Mucosa of stomach (tissue), 1 donor: Measurements from ENCODE around the gene SGTA.

Experiments
- H3K27me3 ChIP-seq: one replicate; pipeline ENCODE4 v1.7.0; 2013; ENCODE audit warnings: mild to moderate bottlenecking, low read length; ENCODE audit not compliant: control insufficient read depth, insufficient read depth
- H3K36me3 ChIP-seq: one replicate; pipeline ENCODE4 v1.7.0; 2013; ENCODE audit warnings: low read length; ENCODE audit not compliant: control insufficient read depth, insufficient read depth
- H3K4me1 ChIP-seq: one replicate; pipeline ENCODE4 v1.7.0; 2013; ENCODE audit warnings: mild to moderate bottlenecking, low read length; ENCODE audit not compliant: control insufficient read depth, insufficient read depth
- H3K4me3 ChIP-seq: one replicate; pipeline ENCODE4 v1.7.0; 2013; ENCODE audit warnings: low read length
- H3K9ac ChIP-seq: one replicate; pipeline ENCODE4 v1.7.0; 2013; ENCODE audit warnings: mild to moderate bottlenecking, low read length, moderate library complexity
- H3K9me3 ChIP-seq: one replicate; pipeline ENCODE4 v1.7.0; 2013; ENCODE audit warnings: mild to moderate bottlenecking, low read length, moderate library complexity; ENCODE audit not compliant: control insufficient read depth
- donor health status: Pancreatic carcinoma.

Gene SGTA

DNA sequence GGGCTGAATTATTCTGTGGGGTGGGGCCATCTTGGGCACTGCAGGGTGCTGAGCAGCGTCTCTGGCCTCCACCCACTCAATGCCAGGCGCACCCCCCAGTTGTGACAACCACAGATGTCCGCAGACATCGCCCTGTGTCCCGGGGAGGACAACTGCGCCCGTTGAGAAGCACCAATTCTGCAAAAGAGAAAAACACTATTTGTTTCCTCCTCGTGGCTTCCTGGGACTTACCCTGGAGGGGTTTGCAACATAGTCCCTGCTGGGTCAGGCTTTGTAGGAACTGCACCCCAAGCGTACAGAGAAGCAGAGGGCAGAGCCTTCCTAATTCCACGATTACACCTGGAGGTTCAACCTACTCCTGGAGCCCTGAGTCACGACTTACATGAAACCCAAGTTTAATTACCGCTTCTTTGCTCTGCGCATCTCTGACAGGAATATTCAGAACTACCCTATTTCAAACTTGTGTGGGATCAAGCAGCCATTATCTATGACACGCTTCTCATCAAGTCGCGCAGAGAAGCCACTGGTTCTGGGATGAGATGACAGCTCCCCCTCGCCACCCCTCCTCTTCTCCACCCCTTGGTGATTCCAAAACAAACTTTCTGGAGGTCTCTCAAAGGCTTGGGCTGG, 32.1 kb downstream of the SGTA start:
- no peak overlapping the region for H3K4me3 ChIP-seq
- H3K36me3 ChIP-seq = no peaks in the 10 kb centered on the region
- no peaks in the 10 kb centered on the region for H3K27me3 ChIP-seq
- H3K9me3 ChIP-seq = no peaks in the 10 kb centered on the region
- H3K4me1 ChIP-seq = peaks cover 3% of the 10 kb centered on the region
- H3K9ac ChIP-seq = no peak overlapping the region

GRCh38 chr19:2747349-2747748, 35.7 kb downstream of the SGTA start:
- H3K4me3 ChIP-seq = no peak overlapping the region

DNA sequence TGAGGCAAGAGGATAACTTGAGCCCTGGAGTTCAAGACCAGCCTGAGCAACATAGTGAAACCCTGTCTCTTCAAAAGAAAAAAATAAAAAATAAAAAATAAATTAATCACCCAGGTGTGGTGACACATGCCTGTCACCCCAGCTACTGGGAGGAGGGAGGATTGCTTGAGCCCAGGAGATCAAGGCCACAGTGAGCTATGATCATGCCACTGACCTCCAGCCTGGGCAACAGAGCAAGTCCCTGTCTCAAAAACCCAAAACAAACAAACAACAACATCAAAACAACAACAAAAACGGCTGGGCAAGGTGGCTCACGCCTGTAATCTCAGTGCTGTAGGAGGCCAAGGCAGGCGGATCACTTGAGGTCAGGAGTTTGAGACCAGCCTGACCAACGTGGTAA, 39.0 kb downstream of the SGTA start:
- Histone ChIP-seq H3K4me3 (no peak overlapping the region), H3K27me3 (no peaks in the 10 kb centered on the region)

More at GRCh38 chr19:2747349-2747748, 35.7 kb downstream of the SGTA start:
- Histone ChIP-seq H3K9ac (no peak overlapping the region), H3K36me3 (no peaks in the 10 kb centered on the region), H3K27me3 (no peaks in the 10 kb centered on the region), H3K4me1 (peaks cover 3% of the 10 kb centered on the region), H3K9me3 (no peaks in the 10 kb centered on the region)

GRCh38 chr19:2743099-2743498, 40.0 kb downstream of the SGTA start:
- H3K9ac ChIP-seq = no peak overlapping the region
- no peak overlapping the region for H3K4me3 ChIP-seq
- no peaks in the 10 kb centered on the region for H3K9me3 ChIP-seq
- no peaks in the 10 kb centered on the region for H3K36me3 ChIP-seq
- H3K4me1 ChIP-seq = peaks cover 6% of the 10 kb centered on the region
- no peaks in the 10 kb centered on the region for H3K27me3 ChIP-seq

More for the DNA sequence above, 39.0 kb downstream of the SGTA start:
- H3K4me1 ChIP-seq = peaks cover 6% of the 10 kb centered on the region
- no peaks in the 10 kb centered on the region for H3K36me3 ChIP-seq
- no peak overlapping the region for H3K9ac ChIP-seq
- no peaks in the 10 kb centered on the region for H3K9me3 ChIP-seq

DNA sequence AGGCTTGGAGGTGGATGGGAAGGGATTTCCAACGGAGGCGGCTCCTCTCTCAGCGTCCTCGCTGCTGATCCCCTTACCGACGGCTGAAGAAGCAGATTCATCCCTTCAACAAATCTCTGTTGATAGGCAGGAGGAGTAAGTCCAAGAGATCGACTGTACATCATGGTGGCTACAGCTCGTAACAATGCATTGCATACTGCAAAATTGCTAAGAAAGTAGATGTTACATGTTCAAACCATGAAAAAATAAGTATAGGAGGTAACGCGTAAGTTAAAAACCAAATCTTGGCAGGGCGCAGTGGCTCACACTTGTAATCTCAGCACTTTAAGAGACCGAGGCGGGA, 42.8 kb downstream of the SGTA start:
- H3K36me3 ChIP-seq = no peaks in the 10 kb centered on the region

GRCh38 chr19:2739602-2740313, 43.3 kb downstream of the SGTA start, which contains the start of gene SLC39A3:
Gene SLC39A3 (minus strand): TSS chr19:2740017. CDS start chr19:2737257, 2,760 bp downstream.
- H3K4me3 ChIP-seq = peak within 1 kb of the TSS; percentile 57
- no peaks in the 10 kb centered on the region for H3K9me3 ChIP-seq
- no peaks in the 10 kb centered on the region for H3K36me3 ChIP-seq
- peak within 1 kb of the TSS; percentile 82 for H3K9ac ChIP-seq
- peaks cover 6% of the 10 kb centered on the region for H3K4me1 ChIP-seq
- H3K27me3 ChIP-seq = no peaks in the 10 kb centered on the region

More for the DNA sequence above, 42.8 kb downstream of the SGTA start:
- Histone ChIP-seq H3K9me3 (no peaks in the 10 kb centered on the region), H3K9ac (no peak overlapping the region), H3K27me3 (no peaks in the 10 kb centered on the region), H3K4me3 (no peak overlapping the region), H3K4me1 (peaks cover 6% of the 10 kb centered on the region)

DNA sequence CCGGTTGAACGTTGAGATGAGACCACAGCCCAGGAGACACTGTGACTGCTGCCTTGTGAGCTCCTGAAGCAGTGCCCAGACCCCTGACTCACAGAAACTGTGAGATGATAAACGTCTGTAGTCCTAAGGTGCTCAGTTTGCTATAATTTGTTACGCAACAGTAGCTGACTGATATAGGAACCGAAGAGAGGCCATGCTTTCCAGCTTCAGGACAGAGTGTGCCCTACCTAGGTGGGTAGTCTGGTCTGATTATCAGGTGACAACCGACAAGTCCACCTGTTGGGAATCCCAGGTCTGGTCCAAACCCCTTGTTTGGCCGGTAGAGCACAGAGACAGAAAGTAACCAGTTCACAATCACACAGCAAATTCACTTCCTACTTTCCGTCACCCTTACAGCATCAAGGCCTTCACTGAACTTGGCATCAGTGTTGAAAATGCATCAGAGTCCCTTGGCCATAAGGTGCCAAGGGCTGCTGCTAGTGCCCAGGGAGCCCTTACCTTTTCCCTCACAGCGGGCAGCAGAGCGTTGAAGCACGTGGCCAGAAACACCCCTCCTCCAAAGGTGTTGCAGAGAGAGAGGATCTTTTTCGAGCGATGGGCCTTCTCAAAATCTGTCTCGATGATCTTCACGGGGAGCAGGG, 46.4 kb downstream of the SGTA start:
- H3K36me3 ChIP-seq = no peaks in the 10 kb centered on the region

DNA sequence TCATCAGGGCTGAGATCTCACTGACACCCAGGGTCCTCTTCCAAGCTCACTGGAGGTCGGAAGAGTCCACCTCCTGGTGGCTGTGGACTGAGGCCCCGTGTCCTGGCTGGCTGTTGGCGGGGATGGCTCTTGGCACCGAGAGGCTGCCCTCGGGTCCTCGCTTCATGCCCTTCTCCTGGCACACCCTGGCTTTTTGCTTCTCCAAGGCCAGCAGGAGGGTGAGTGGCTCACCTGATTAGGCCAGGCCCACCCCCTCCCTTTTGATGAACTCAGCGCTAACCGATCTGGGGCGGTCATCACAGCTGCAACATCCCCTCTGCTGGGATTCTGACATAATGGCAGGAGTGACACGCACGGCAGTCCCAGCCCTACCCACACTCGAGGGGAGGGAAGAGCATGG, 47.7 kb downstream of the SGTA start:
- Histone ChIP-seq H3K9ac (no peak overlapping the region), H3K4me3 (no peak overlapping the region), H3K4me1 (peaks cover 6% of the 10 kb centered on the region), H3K36me3 (no peaks in the 10 kb centered on the region), H3K27me3 (no peaks in the 10 kb centered on the region), H3K9me3 (no peaks in the 10 kb centered on the region)

More for the DNA sequence above, 46.4 kb downstream of the SGTA start:
- H3K4me3 ChIP-seq = no peak overlapping the region
- no peaks in the 10 kb centered on the region for H3K9me3 ChIP-seq
- H3K27me3 ChIP-seq = no peaks in the 10 kb centered on the region
- no peak overlapping the region for H3K9ac ChIP-seq
- H3K4me1 ChIP-seq = peaks cover 6% of the 10 kb centered on the region

- no peak overlapping the region for H3K9ac ChIP-seq
- no peaks in the 10 kb centered on the region for H3K27me3 ChIP-seq
- no peak overlapping the region for H3K4me3 ChIP-seq
- H3K4me1 ChIP-seq = peaks cover 6% of the 10 kb centered on the region
- no peaks in the 10 kb centered on the region for H3K36me3 ChIP-seq
- H3K9me3 ChIP-seq = no peaks in the 10 kb centered on the region
These were observed 48.3 kb downstream of the SGTA start for GRCh38 chr19:2734589-2735288.

DNA sequence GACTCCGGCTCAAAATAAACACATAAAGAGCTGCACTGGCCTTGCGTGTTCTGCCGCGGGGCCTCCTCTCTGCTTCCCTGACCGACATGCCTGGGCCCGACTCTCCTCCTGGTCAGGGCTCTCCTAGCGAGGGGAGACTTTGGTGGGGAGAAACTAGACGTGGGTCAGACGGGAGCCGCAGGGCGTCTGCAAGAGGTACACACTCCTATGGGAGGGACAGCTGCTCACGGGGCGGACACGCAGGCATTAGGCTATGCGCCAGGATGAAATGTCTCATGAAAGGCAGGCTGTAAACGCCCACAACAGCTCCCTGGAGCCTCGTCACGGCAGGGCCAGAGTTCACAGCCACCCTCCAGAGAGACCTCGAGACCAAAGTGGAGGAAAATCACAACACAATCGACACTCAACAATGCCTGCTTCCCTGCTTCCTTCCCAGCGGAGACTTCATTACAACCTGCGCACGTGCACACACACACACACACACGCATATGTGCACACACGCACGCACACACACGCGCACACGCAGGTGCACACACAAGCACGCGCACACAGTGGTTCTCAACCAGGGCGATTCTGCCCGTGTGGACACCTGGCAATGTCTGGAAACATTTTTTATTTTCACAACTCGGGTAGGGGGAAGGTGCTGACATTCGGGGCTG, 49.0 kb downstream of the SGTA start:
- Histone ChIP-seq H3K36me3 (no peaks in the 10 kb centered on the region), H3K27me3 (no peaks in the 10 kb centered on the region), H3K9ac (no peak overlapping the region), H3K9me3 (no peaks in the 10 kb centered on the region), H3K4me1 (peaks cover 3% of the 10 kb centered on the region), H3K4me3 (no peak overlapping the region)

- no peaks in the 10 kb centered on the region for H3K36me3 ChIP-seq
- no peak overlapping the region for H3K9ac ChIP-seq
- no peaks in the 10 kb centered on the region for H3K4me1 ChIP-seq
- H3K4me3 ChIP-seq = no peak overlapping the region
- H3K9me3 ChIP-seq = no peaks in the 10 kb centered on the region
- peaks cover 3% of the 10 kb centered on the region for H3K27me3 ChIP-seq
These were observed 50.2 kb downstream of the SGTA start for GRCh38 chr19:2732883-2733282.
